Measurements from ENCODE around the gene CPT1C.

The CPT1C gene

DNA sequence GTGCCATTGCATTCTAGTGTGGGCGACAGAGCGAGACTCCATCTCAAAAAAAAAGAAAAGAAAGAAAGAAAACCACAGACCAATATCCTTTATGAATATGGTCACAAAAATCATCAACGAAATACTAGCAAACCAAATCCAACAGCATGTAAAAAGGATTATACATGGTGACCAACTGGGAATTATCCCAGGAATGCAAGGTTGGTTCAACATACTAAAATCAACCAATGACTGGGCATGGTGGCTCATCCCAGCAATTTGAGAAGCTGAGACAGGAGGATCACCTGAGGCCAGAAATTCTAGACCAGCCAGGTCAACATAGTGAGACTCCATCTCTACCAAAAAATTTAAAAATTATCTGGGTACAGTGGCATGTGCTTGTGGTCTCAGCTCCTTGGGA lies 65.0 kb downstream of the CPT1C start:
- TF ChIP-seq TAF1 (IDR thresholded peaks at IDR 0.05; ENCODE audit: borderline replicate concordance, insufficient read depth, low read length): no peak
- no peak for TF ChIP-seq FOXP2 (optimal IDR thresholded peaks at IDR 0.05; ENCODE audit: borderline replicate concordance, extremely low read depth, extremely low read length, insufficient read depth)
- TF ChIP-seq SIN3A (IDR thresholded peaks at IDR 0.05; ENCODE audit: borderline replicate concordance, insufficient read depth, low read length): no peak
- no peak for TF ChIP-seq REST (IDR thresholded peaks at IDR 0.05; ENCODE audit: insufficient read depth in 1 of 2, low read depth in 2 of 2, low read length in 2 of 2)
- no peak for TF ChIP-seq POLR2AphosphoS5 (IDR thresholded peaks at IDR 0.05; ENCODE audit: low read depth, low read length)

GRCh38 chr19:49758292-49758691 lies 67.4 kb downstream of the CPT1C start:
- TF ChIP-seq TAF1 (IDR thresholded peaks at IDR 0.05; ENCODE audit: borderline replicate concordance, insufficient read depth, low read length): no peak
- TF ChIP-seq FOXP2 (optimal IDR thresholded peaks at IDR 0.05; ENCODE audit: borderline replicate concordance, extremely low read depth, extremely low read length, insufficient read depth): no peak
- TF ChIP-seq SIN3A (IDR thresholded peaks at IDR 0.05; ENCODE audit: borderline replicate concordance, insufficient read depth, low read length): no peak
- TF ChIP-seq POLR2AphosphoS5 (IDR thresholded peaks at IDR 0.05; ENCODE audit: low read depth, low read length): no peak
- TF ChIP-seq REST (IDR thresholded peaks at IDR 0.05; ENCODE audit: insufficient read depth in 1 of 2, low read depth in 2 of 2, low read length in 2 of 2): no peak

- TF ChIP-seq FOXP2 (optimal IDR thresholded peaks at IDR 0.05; ENCODE audit: borderline replicate concordance, extremely low read depth, extremely low read length, insufficient read depth): no peak
- no peak for TF ChIP-seq SIN3A (IDR thresholded peaks at IDR 0.05; ENCODE audit: borderline replicate concordance, insufficient read depth, low read length)
- no peak for TF ChIP-seq REST (IDR thresholded peaks at IDR 0.05; ENCODE audit: insufficient read depth in 1 of 2, low read depth in 2 of 2, low read length in 2 of 2)
- no peak for TF ChIP-seq TAF1 (IDR thresholded peaks at IDR 0.05; ENCODE audit: borderline replicate concordance, insufficient read depth, low read length)
- no peak for TF ChIP-seq POLR2AphosphoS5 (IDR thresholded peaks at IDR 0.05; ENCODE audit: low read depth, low read length)
These were observed 70.3 kb downstream of the CPT1C start for GRCh38 chr19:49761249-49761624.

GRCh38 chr19:49761625-49762311 lies 70.9 kb downstream of the CPT1C start:
- TF ChIP-seq FOXP2 (optimal IDR thresholded peaks at IDR 0.05; ENCODE audit: borderline replicate concordance, extremely low read depth, extremely low read length, insufficient read depth) (no peak), REST (IDR thresholded peaks at IDR 0.05; ENCODE audit: insufficient read depth in 1 of 2, low read depth in 2 of 2, low read length in 2 of 2) (no peak), TAF1 (IDR thresholded peaks at IDR 0.05; ENCODE audit: borderline replicate concordance, insufficient read depth, low read length) (no peak), SIN3A (IDR thresholded peaks at IDR 0.05; ENCODE audit: borderline replicate concordance, insufficient read depth, low read length) (no peak), POLR2AphosphoS5 (IDR thresholded peaks at IDR 0.05; ENCODE audit: low read depth, low read length) (no peak)
